ENCODE measurements around the gene CD2.
"Not testable (repeated sequence)": the region's sequence is repeated elsewhere in the genome, so short reads cannot be mapped to it uniquely, and the experiment has no call there.

Gene CD2

DNA sequence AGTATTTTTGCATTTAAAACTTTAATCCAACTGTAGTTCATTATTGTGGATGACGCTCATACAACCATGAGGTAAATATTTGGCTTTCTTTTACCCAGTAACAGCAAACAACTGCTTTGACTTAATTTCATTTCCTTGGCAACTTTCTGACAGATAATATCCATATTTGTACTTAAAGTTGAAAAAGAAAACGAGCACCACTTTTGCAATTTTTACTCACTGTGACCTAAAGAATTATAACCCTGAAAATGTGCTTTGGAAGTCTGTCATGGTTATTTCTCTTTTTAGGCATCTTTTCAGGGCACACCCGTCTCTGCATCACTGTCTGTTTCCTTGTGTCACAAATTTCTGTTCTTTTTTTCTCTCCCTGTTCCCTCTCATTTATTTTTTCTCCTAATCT lies 918 bp upstream of the CD2 start:
- Histone ChIP-seq H3F3A (ENCODE audit: low read depth) (no peaks in the 10 kb centered on the region), H3K4me1 (ENCODE audit: insufficient read depth, low read length, poor library complexity, severe bottlenecking) (peaks cover 17% of the 10 kb centered on the region), H2AFZ (ENCODE audit: low read length) (no peak overlapping the region), H3K9me2 (replicated peaks; ENCODE audit: low read depth, low read length) (no peaks in the 10 kb centered on the region), H3K4me3 (ENCODE audit: low read length, poor library complexity, severe bottlenecking) (no peak overlapping the region), H3K9ac (ENCODE audit: low read depth, low read length, poor library complexity, severe bottlenecking) (no peak overlapping the region), H3K27me3 (ENCODE audit: insufficient read depth, low read length, poor library complexity, severe bottlenecking) (no peaks in the 10 kb centered on the region), H4K20me1 (ENCODE audit: insufficient read depth, low read length, poor library complexity, severe bottlenecking) (no peaks in the 10 kb centered on the region), H3K4me2 (ENCODE audit: low read depth, low read length, poor library complexity, severe bottlenecking) (no peak overlapping the region), H3K79me2 (ENCODE audit: insufficient read depth, low read length) (no peaks in the 10 kb centered on the region), H3K9me3 (ENCODE audit: insufficient read depth, low read depth, low read length) (peaks cover under 1% of the 10 kb centered on the region; the same call in 1 of the 2 replicates), H3K36me3 (ENCODE audit: insufficient read depth, low read length) (no peaks in the 10 kb centered on the region)
- TF ChIP-seq, protein P1, sequence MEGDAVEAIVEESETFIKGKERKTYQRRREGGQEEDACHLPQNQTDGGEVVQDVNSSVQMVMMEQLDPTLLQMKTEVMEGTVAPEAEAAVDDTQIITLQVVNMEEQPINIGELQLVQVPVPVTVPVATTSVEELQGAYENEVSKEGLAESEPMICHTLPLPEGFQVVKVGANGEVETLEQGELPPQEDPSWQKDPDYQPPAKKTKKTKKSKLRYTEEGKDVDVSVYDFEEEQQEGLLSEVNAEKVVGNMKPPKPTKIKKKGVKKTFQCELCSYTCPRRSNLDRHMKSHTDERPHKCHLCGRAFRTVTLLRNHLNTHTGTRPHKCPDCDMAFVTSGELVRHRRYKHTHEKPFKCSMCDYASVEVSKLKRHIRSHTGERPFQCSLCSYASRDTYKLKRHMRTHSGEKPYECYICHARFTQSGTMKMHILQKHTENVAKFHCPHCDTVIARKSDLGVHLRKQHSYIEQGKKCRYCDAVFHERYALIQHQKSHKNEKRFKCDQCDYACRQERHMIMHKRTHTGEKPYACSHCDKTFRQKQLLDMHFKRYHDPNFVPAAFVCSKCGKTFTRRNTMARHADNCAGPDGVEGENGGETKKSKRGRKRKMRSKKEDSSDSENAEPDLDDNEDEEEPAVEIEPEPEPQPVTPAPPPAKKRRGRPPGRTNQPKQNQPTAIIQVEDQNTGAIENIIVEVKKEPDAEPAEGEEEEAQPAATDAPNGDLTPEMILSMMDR (conservative IDR thresholded peaks at IDR 0.05; ENCODE audit: low read length): no peak
- no peak for TF ChIP-seq EZH2phosphoT487 (IDR thresholded peaks at IDR 0.05; ENCODE audit: borderline replicate concordance)

DNA sequence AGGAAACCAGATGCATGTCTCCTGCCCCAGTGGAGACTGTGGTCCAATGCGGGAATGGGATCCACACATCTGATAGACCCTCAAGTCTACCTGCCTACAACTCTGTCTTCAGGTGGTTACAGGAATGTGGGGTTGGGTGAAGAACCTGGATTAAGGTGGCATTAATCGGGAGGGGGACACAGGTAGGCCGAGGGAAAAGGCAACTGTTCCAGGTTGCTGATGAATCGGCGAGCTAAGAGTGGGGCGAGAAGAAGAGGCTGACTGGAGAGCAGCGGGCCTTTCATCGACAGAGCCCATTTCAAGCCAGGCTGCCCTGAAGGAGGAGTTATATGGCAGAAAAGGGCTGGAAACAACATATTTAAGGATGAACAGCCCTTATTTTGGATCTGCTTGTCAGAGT lies 836 bp downstream of the CD2 start:
- Histone ChIP-seq H4K20me1 (ENCODE audit: insufficient read depth, low read length, poor library complexity, severe bottlenecking) (no peaks in the 10 kb centered on the region), H3K9ac (ENCODE audit: low read depth, low read length, poor library complexity, severe bottlenecking) (no peak overlapping the region), H3K79me2 (ENCODE audit: insufficient read depth, low read length) (no peaks in the 10 kb centered on the region), H3K36me3 (ENCODE audit: insufficient read depth, low read length) (no peaks in the 10 kb centered on the region), H2AFZ (ENCODE audit: low read length) (no peak overlapping the region), H3K9me2 (replicated peaks; ENCODE audit: low read depth, low read length) (no peaks in the 10 kb centered on the region), H3F3A (ENCODE audit: low read depth) (no peaks in the 10 kb centered on the region), H3K4me1 (ENCODE audit: insufficient read depth, low read length, poor library complexity, severe bottlenecking) (peaks cover 17% of the 10 kb centered on the region), H3K4me3 (ENCODE audit: low read length, poor library complexity, severe bottlenecking) (no peak overlapping the region), H3K4me2 (ENCODE audit: low read depth, low read length, poor library complexity, severe bottlenecking) (no peak overlapping the region), H3K27me3 (ENCODE audit: insufficient read depth, low read length, poor library complexity, severe bottlenecking) (no peaks in the 10 kb centered on the region), H3K9me3 (ENCODE audit: insufficient read depth, low read depth, low read length) (no peaks in the 10 kb centered on the region)
- TF ChIP-seq, protein P1 (conservative IDR thresholded peaks at IDR 0.05; ENCODE audit: low read length): no peak
- TF ChIP-seq EZH2phosphoT487 (IDR thresholded peaks at IDR 0.05; ENCODE audit: borderline replicate concordance): no peak

DNA sequence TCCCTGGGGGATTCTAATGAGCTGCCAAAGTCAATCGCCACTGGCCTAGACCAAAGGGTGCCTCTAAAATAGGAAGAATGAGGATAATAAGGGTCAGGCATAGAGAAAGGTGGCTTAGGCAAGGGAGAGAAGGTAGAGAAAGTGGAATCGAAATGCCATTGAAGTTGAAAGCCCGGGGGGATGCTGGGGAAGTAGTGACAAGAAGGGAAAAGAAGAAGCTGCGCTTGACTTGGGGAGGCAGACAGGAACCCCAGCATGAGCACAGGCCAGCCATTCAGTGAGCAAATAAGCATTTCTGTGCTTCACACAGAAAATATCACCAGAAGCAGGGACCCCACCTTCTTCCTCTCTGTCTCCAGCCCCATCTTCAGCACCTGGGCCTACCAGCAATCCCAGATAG lies 1.5 kb downstream of the CD2 start:
- no peaks in the 10 kb centered on the region for H3K79me2 ChIP-seq (ENCODE audit: insufficient read depth, low read length)
- H3K4me2 ChIP-seq (ENCODE audit: low read depth, low read length, poor library complexity, severe bottlenecking): no peak overlapping the region
- H2AFZ ChIP-seq (ENCODE audit: low read length): no peak overlapping the region
- H3F3A ChIP-seq (ENCODE audit: low read depth): no peaks in the 10 kb centered on the region
- no peaks in the 10 kb centered on the region for H3K9me2 ChIP-seq (replicated peaks; ENCODE audit: low read depth, low read length)
- H3K9ac ChIP-seq (ENCODE audit: low read depth, low read length, poor library complexity, severe bottlenecking): no peak overlapping the region
- TF ChIP-seq, protein P1 (conservative IDR thresholded peaks at IDR 0.05; ENCODE audit: low read length): no peak
- TF ChIP-seq EZH2phosphoT487 (IDR thresholded peaks at IDR 0.05; ENCODE audit: borderline replicate concordance): no peak
- H4K20me1 ChIP-seq (ENCODE audit: insufficient read depth, low read length, poor library complexity, severe bottlenecking): no peaks in the 10 kb centered on the region
- no peaks in the 10 kb centered on the region for H3K36me3 ChIP-seq (ENCODE audit: insufficient read depth, low read length)
- H3K4me1 ChIP-seq (ENCODE audit: insufficient read depth, low read length, poor library complexity, severe bottlenecking): peaks cover 17% of the 10 kb centered on the region
- H3K9me3 ChIP-seq (ENCODE audit: insufficient read depth, low read depth, low read length): no peaks in the 10 kb centered on the region
- H3K27me3 ChIP-seq (ENCODE audit: insufficient read depth, low read length, poor library complexity, severe bottlenecking): no peaks in the 10 kb centered on the region
- no peak overlapping the region for H3K4me3 ChIP-seq (ENCODE audit: low read length, poor library complexity, severe bottlenecking)

DNA sequence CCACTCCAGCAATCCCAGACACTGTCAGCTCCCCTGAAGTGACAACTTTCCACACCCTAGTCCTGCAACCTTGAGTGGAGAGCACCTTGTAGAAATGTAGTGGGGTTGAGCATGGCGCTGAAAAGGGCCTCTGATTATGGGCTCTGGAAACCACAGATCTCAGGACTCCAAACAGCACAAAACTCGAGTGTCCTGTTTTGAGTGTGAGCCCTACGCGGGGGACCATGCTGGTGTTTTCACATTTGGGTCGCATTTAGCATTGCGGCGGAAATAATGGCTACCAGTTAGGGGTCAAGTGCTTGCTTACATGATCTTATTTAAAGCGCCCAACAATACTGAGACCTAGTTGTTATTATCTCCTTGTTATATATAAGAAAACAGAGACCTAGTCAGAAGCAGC lies 1.9 kb downstream of the CD2 start:
- H3K4me1 ChIP-seq (ENCODE audit: insufficient read depth, low read length, poor library complexity, severe bottlenecking): peaks cover 15% of the 10 kb centered on the region
- not testable (repeated sequence) for H3K36me3 ChIP-seq (ENCODE audit: insufficient read depth, low read length); H3K79me2 ChIP-seq (ENCODE audit: insufficient read depth, low read length); H2AFZ ChIP-seq (ENCODE audit: low read length); H3F3A ChIP-seq (ENCODE audit: low read depth); H3K9ac ChIP-seq (ENCODE audit: low read depth, low read length, poor library complexity, severe bottlenecking); H3K4me3 ChIP-seq (ENCODE audit: low read length, poor library complexity, severe bottlenecking); H3K9me3 ChIP-seq (ENCODE audit: insufficient read depth, low read depth, low read length); H3K4me2 ChIP-seq (ENCODE audit: low read depth, low read length, poor library complexity, severe bottlenecking); H4K20me1 ChIP-seq (ENCODE audit: insufficient read depth, low read length, poor library complexity, severe bottlenecking); H3K9me2 ChIP-seq (replicated peaks; ENCODE audit: low read depth, low read length); H3K27me3 ChIP-seq (ENCODE audit: insufficient read depth, low read length, poor library complexity, severe bottlenecking)

DNA sequence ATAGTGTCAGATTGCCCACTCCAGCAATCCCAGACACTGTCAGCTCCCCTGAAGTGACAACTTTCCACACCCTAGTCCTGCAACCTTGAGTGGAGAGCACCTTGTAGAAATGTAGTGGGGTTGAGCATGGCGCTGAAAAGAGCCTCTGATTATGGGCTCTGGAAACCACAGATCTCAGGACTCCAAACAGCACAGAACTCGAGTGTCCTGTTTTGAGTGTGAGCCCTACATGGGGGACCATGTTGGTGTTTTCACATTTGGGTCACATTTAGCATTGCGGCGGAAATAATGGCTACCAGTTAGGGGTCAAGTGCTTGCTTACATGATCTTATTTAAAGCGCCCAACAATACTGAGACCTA lies 4.2 kb downstream of the CD2 start:
- H3K27me3 ChIP-seq (ENCODE audit: insufficient read depth, low read length, poor library complexity, severe bottlenecking); H3F3A ChIP-seq (ENCODE audit: low read depth); H3K79me2 ChIP-seq (ENCODE audit: insufficient read depth, low read length); H3K4me3 ChIP-seq (ENCODE audit: low read length, poor library complexity, severe bottlenecking); H3K9me2 ChIP-seq (replicated peaks; ENCODE audit: low read depth, low read length); H2AFZ ChIP-seq (ENCODE audit: low read length); H3K36me3 ChIP-seq (ENCODE audit: insufficient read depth, low read length); H3K9me3 ChIP-seq (ENCODE audit: insufficient read depth, low read depth, low read length); H3K4me2 ChIP-seq (ENCODE audit: low read depth, low read length, poor library complexity, severe bottlenecking); H3K9ac ChIP-seq (ENCODE audit: low read depth, low read length, poor library complexity, severe bottlenecking); H4K20me1 ChIP-seq (ENCODE audit: insufficient read depth, low read length, poor library complexity, severe bottlenecking): not testable (repeated sequence)
- H3K4me1 ChIP-seq (ENCODE audit: insufficient read depth, low read length, poor library complexity, severe bottlenecking): peaks cover 14% of the 10 kb centered on the region

Data from Loucy (cell line).